MM.1S (cell line): ENCODE measurements around the gene TGM6.

ENCODE experiments used
- CTCF ChIP-seq: fragments of 300-600 bp; sonication (generic); IDR thresholded peaks from 2 replicates; pipeline ENCODE4 v1.5.1; 2016; ENCODE audit warnings: antibody characterized with exemption, low read length, mixed read lengths
- EZH2 ChIP-seq: fragments of 300-600 bp; sonication (generic); optimal IDR thresholded peaks from 2 replicates; pipeline ENCODE3; 2017; ENCODE audit warnings: low read depth, mild to moderate bottlenecking, antibody characterized with exemption, low read length, mixed read lengths

DNA sequence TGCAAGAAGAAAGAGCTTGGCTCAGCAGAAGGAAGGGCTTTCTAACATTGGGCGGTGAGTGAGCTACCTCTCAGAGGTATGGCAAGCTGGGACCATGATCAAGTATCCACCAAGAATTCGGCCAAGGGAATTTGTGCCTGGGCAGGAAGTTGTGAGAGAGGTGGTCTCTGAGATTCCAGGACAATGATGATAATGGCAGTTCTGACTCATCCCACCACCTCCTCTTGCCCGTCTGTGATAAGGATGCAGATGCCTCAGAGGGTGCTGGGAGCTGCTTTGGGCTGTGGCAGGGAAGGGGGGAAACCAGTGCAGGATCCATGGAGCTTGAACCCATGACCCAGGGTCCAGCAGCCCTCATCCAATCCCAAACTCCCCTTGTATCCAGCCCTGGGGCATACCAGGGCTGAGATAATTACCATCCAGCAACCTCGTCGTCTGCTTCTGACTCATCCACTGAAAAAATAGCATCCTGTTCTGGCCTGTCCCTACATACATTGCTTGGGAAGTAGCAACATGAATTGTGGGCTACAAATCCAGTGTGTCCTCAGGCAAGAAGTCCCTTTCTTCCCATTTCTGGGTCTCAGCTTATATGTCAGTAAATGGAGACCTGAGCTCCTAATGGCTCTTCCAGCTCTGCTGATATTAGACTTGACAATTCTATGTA is 5.9 kb downstream of the TGM6 start:
- TF ChIP-seq CTCF, result no peak
- TF ChIP-seq EZH2, result no peak
